ENCODE data around the gene PROM1.

PROM1 gene

DNA sequence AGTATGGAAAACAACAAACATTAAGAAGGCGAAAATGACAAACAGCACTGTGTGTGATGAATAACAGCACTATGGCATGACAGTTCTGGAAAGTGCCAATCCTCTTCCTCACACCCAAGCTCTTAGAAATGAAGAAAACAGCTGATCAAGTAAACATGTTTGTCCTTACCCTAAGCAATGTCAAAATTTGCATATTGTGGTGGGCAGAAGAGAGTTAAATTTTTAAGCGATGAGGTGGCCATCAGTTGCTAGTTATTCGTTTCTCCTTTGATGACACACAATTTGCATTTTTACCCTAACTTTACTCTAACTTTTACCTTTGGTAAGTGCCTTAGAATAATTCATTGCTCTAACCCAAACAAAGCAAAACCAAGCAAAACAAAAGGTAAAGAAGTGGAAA lies 8.8 kb downstream of the PROM1 start:
- TF ChIP-seq, protein P1, sequence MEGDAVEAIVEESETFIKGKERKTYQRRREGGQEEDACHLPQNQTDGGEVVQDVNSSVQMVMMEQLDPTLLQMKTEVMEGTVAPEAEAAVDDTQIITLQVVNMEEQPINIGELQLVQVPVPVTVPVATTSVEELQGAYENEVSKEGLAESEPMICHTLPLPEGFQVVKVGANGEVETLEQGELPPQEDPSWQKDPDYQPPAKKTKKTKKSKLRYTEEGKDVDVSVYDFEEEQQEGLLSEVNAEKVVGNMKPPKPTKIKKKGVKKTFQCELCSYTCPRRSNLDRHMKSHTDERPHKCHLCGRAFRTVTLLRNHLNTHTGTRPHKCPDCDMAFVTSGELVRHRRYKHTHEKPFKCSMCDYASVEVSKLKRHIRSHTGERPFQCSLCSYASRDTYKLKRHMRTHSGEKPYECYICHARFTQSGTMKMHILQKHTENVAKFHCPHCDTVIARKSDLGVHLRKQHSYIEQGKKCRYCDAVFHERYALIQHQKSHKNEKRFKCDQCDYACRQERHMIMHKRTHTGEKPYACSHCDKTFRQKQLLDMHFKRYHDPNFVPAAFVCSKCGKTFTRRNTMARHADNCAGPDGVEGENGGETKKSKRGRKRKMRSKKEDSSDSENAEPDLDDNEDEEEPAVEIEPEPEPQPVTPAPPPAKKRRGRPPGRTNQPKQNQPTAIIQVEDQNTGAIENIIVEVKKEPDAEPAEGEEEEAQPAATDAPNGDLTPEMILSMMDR (IDR thresholded peaks at IDR 0.05), result no peak
- no peaks in the 10 kb centered on the region for H3K9me3 ChIP-seq
- no peak for DNase-seq
- H3K4me3 ChIP-seq, result no peak overlapping the region
- intact Hi-C loops (cut with DNase I; ENCODE audit: low total_unique reads), result no loop called here
- no peak overlapping the region for H3K27ac ChIP-seq
- no peaks in the 10 kb centered on the region for H3K4me1 ChIP-seq
- no peaks in the 10 kb centered on the region for H3K27me3 ChIP-seq
- no peaks in the 10 kb centered on the region for H3K36me3 ChIP-seq

- TF ChIP-seq, protein P1 (IDR thresholded peaks at IDR 0.05), result no peak
- no peaks in the 10 kb centered on the region for H3K9me3 ChIP-seq
- no peaks in the 10 kb centered on the region for H3K36me3 ChIP-seq
- H3K4me1 ChIP-seq, result no peaks in the 10 kb centered on the region
- H3K27me3 ChIP-seq, result no peaks in the 10 kb centered on the region
- H3K4me3 ChIP-seq, result no peak overlapping the region
- no peak overlapping the region for H3K27ac ChIP-seq
- intact Hi-C loops (cut with DNase I; ENCODE audit: low total_unique reads), result no loop called here
- no peak for DNase-seq
Measured at GRCh38 chr4:16072168-16072567, 11.7 kb downstream of the PROM1 start.

DNA sequence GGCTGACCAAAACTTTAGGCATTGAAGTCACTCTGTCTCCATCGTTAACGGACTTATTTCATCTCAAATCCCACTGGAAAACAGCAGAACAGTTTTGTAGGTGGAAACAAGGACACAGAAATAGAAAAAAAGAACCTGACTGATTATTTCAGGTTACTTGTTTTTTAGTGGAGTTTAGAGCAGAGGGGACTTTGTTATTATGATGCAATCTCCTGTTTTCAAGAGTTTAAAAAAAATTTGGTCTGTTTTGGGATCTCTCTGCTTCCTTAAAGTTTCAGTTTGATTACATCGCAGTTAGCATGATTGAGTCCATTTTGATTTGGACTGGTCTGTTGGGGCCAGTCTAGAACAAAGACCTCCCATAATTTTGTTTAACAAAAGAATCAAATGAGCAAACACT lies 13.6 kb downstream of the PROM1 start:
- peaks cover 0 to 4% (median 0%) of the 10 kb centered on the region in 4 donors for H3K4me1 ChIP-seq
- no peak overlapping the region for H3K27ac ChIP-seq
- no peaks in the 10 kb centered on the region for H3K36me3 ChIP-seq
- TF ChIP-seq, protein P1 (IDR thresholded peaks at IDR 0.05), result no peak
- no peak for DNase-seq
- intact Hi-C loops (cut with DNase I; ENCODE audit: low total_unique reads), result no loop called here
- no peak overlapping the region for H3K4me3 ChIP-seq
- H3K9me3 ChIP-seq, result no peaks in the 10 kb centered on the region
- H3K27me3 ChIP-seq, result no peaks in the 10 kb centered on the region

- no peaks in the 10 kb centered on the region for H3K36me3 ChIP-seq
- H3K27me3 ChIP-seq, result no peaks in the 10 kb centered on the region
- no peak overlapping the region for H3K27ac ChIP-seq
- peaks cover 0 to 3% (median 0%) of the 10 kb centered on the region in 3 donors for H3K9me3 ChIP-seq
- no peak overlapping the region for H3K4me3 ChIP-seq
- intact Hi-C loops (cut with DNase I; ENCODE audit: low total_unique reads), result no loop called here
- TF ChIP-seq, protein P1 (IDR thresholded peaks at IDR 0.05), result no peak
- peaks cover 0 to 4% (median 0%) of the 10 kb centered on the region in 4 donors for H3K4me1 ChIP-seq
- no peak for DNase-seq
Measured at GRCh38 chr4:16067515-16067914, 16.3 kb downstream of the PROM1 start.

GRCh38 chr4:16066586-16067128 lies 17.2 kb downstream of the PROM1 start:
- Histone ChIP-seq H3K27me3 (no peaks in the 10 kb centered on the region), H3K4me3 (no peak overlapping the region), H3K9me3 (peaks cover 0 to 3% (median 0%) of the 10 kb centered on the region in 3 donors), H3K27ac (no peak overlapping the region), H3K36me3 (no peaks in the 10 kb centered on the region), H3K4me1 (peaks cover 0 to 4% (median 0%) of the 10 kb centered on the region in 4 donors)
- intact Hi-C loops (cut with DNase I; ENCODE audit: low total_unique reads), result no loop called here
- DNase-seq, result no peak
- TF ChIP-seq, protein P1 (IDR thresholded peaks at IDR 0.05), result no peak

DNA sequence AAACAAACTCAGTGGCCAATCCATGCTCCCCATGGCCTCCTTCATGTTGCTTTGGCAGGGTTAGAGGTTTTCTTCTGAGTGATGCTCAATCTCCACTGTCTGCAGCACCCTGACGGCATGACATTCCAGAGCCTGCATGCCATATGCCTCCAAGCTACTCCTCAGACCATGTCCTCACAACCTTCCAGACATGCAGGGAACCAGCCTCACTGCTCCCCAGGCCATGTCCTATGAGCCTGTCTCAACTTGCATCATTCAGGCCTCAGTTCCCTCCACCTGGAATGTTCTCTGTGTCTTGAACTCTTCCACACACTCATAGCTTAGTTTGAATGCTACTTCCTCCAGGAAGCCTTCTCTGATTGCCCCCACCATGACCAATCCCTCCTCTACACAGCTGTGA lies 18.8 kb downstream of the PROM1 start:
- TF ChIP-seq, protein P1 (IDR thresholded peaks at IDR 0.05), result no peak
- Histone ChIP-seq H3K9me3 (peaks cover 0 to 3% (median 0%) of the 10 kb centered on the region in 3 donors), H3K4me1 (peaks cover 0 to 4% (median 0%) of the 10 kb centered on the region in 4 donors), H3K27me3 (no peaks in the 10 kb centered on the region), H3K27ac (no peak overlapping the region), H3K4me3 (no peak overlapping the region), H3K36me3 (no peaks in the 10 kb centered on the region)
- intact Hi-C loops (cut with DNase I; ENCODE audit: low total_unique reads), result no loop called here
- DNase-seq, result no peak
